Measurements from ENCODE around the gene LEMD3.

LEMD3 gene

GRCh38 chr12:65171870-65172269, 2.5 kb downstream of the LEMD3 start:
- Histone ChIP-seq H3K9me3 (ENCODE audit: control insufficient read depth, low read length) (no peaks in the 10 kb centered on the region), H3K4me3 (ENCODE audit: low read length) (no peak overlapping the region), H3K4me1 (ENCODE audit: control insufficient read depth, insufficient read depth, low read length) (peaks cover 18% of the 10 kb centered on the region), H3K27me3 (ENCODE audit: control insufficient read depth, insufficient read depth, low read length) (no peaks in the 10 kb centered on the region), H3K9ac (ENCODE audit: low read length) (no peak overlapping the region), H3K36me3 (ENCODE audit: control insufficient read depth, insufficient read depth, low read length) (no peaks in the 10 kb centered on the region)

GRCh38 chr12:65175385-65175784, 6.0 kb downstream of the LEMD3 start:
- Histone ChIP-seq H3K9me3 (ENCODE audit: control insufficient read depth, low read length) (no peaks in the 10 kb centered on the region), H3K9ac (ENCODE audit: low read length) (no peak overlapping the region), H3K4me1 (ENCODE audit: control insufficient read depth, insufficient read depth, low read length) (peaks cover 18% of the 10 kb centered on the region), H3K36me3 (ENCODE audit: control insufficient read depth, insufficient read depth, low read length) (no peaks in the 10 kb centered on the region), H3K27me3 (ENCODE audit: control insufficient read depth, insufficient read depth, low read length) (no peaks in the 10 kb centered on the region), H3K4me3 (ENCODE audit: low read length) (no peak overlapping the region)

GRCh38 chr12:65182012-65182739, 12.8 kb downstream of the LEMD3 start:
- Histone ChIP-seq H3K27me3 (ENCODE audit: control insufficient read depth, insufficient read depth, low read length) (no peaks in the 10 kb centered on the region), H3K4me3 (ENCODE audit: low read length) (no peak overlapping the region), H3K9me3 (ENCODE audit: control insufficient read depth, low read length) (no peaks in the 10 kb centered on the region), H3K4me1 (ENCODE audit: control insufficient read depth, insufficient read depth, low read length) (peaks cover 11% of the 10 kb centered on the region), H3K36me3 (ENCODE audit: control insufficient read depth, insufficient read depth, low read length) (no peaks in the 10 kb centered on the region), H3K9ac (ENCODE audit: low read length) (no peak overlapping the region)

GRCh38 chr12:65184176-65184857, 14.9 kb downstream of the LEMD3 start:
- Histone ChIP-seq H3K9me3 (ENCODE audit: control insufficient read depth, low read length) (no peaks in the 10 kb centered on the region), H3K4me1 (ENCODE audit: control insufficient read depth, insufficient read depth, low read length) (peaks cover 19% of the 10 kb centered on the region), H3K4me3 (ENCODE audit: low read length) (no peak overlapping the region), H3K27me3 (ENCODE audit: control insufficient read depth, insufficient read depth, low read length) (no peaks in the 10 kb centered on the region), H3K9ac (ENCODE audit: low read length) (no peak overlapping the region), H3K36me3 (ENCODE audit: control insufficient read depth, insufficient read depth, low read length) (no peaks in the 10 kb centered on the region)

- no peaks in the 10 kb centered on the region for H3K36me3 ChIP-seq (ENCODE audit: control insufficient read depth, insufficient read depth, low read length)
Measured at GRCh38 chr12:65184858-65185229, 15.5 kb downstream of the LEMD3 start.

GRCh38 chr12:65187665-65188064, 18.3 kb downstream of the LEMD3 start:
- no peaks in the 10 kb centered on the region for H3K9me3 ChIP-seq (ENCODE audit: control insufficient read depth, low read length)
- H3K9ac ChIP-seq (ENCODE audit: low read length): no peak overlapping the region
- H3K4me1 ChIP-seq (ENCODE audit: control insufficient read depth, insufficient read depth, low read length): peaks cover 9% of the 10 kb centered on the region
- H3K36me3 ChIP-seq (ENCODE audit: control insufficient read depth, insufficient read depth, low read length): no peaks in the 10 kb centered on the region
- no peaks in the 10 kb centered on the region for H3K27me3 ChIP-seq (ENCODE audit: control insufficient read depth, insufficient read depth, low read length)
- H3K4me3 ChIP-seq (ENCODE audit: low read length): no peak overlapping the region

More at GRCh38 chr12:65184858-65185229, 15.5 kb downstream of the LEMD3 start:
- Histone ChIP-seq H3K9ac (ENCODE audit: low read length) (no peak overlapping the region), H3K4me3 (ENCODE audit: low read length) (no peak overlapping the region), H3K9me3 (ENCODE audit: control insufficient read depth, low read length) (no peaks in the 10 kb centered on the region), H3K4me1 (ENCODE audit: control insufficient read depth, insufficient read depth, low read length) (peaks cover 19% of the 10 kb centered on the region), H3K27me3 (ENCODE audit: control insufficient read depth, insufficient read depth, low read length) (no peaks in the 10 kb centered on the region)

- H3K9ac ChIP-seq (ENCODE audit: low read length): no peak overlapping the region
- H3K4me3 ChIP-seq (ENCODE audit: low read length): no peak overlapping the region
- H3K4me1 ChIP-seq (ENCODE audit: control insufficient read depth, insufficient read depth, low read length): peaks cover 12% of the 10 kb centered on the region
- no peaks in the 10 kb centered on the region for H3K27me3 ChIP-seq (ENCODE audit: control insufficient read depth, insufficient read depth, low read length)
- H3K36me3 ChIP-seq (ENCODE audit: control insufficient read depth, insufficient read depth, low read length): no peaks in the 10 kb centered on the region
- no peaks in the 10 kb centered on the region for H3K9me3 ChIP-seq (ENCODE audit: control insufficient read depth, low read length)
Measured at GRCh38 chr12:65188179-65188701, 18.9 kb downstream of the LEMD3 start.

- H3K9me3 ChIP-seq (ENCODE audit: control insufficient read depth, low read length): no peaks in the 10 kb centered on the region
- H3K9ac ChIP-seq (ENCODE audit: low read length): no peak overlapping the region
- no peak overlapping the region for H3K4me3 ChIP-seq (ENCODE audit: low read length)
- H3K36me3 ChIP-seq (ENCODE audit: control insufficient read depth, insufficient read depth, low read length): no peaks in the 10 kb centered on the region
- peaks cover 14% of the 10 kb centered on the region for H3K4me1 ChIP-seq (ENCODE audit: control insufficient read depth, insufficient read depth, low read length)
- H3K27me3 ChIP-seq (ENCODE audit: control insufficient read depth, insufficient read depth, low read length): no peaks in the 10 kb centered on the region
Measured at GRCh38 chr12:65189028-65189718, 19.8 kb downstream of the LEMD3 start.

GRCh38 chr12:65192963-65193516, 23.7 kb downstream of the LEMD3 start:
- H3K27me3 ChIP-seq (ENCODE audit: control insufficient read depth, insufficient read depth, low read length): no peaks in the 10 kb centered on the region
- no peak overlapping the region for H3K4me3 ChIP-seq (ENCODE audit: low read length)
- no peaks in the 10 kb centered on the region for H3K9me3 ChIP-seq (ENCODE audit: control insufficient read depth, low read length)
- no peak overlapping the region for H3K9ac ChIP-seq (ENCODE audit: low read length)
- no peaks in the 10 kb centered on the region for H3K36me3 ChIP-seq (ENCODE audit: control insufficient read depth, insufficient read depth, low read length)
- H3K4me1 ChIP-seq (ENCODE audit: control insufficient read depth, insufficient read depth, low read length): peaks cover 6% of the 10 kb centered on the region

- H3K4me1 ChIP-seq (ENCODE audit: control insufficient read depth, insufficient read depth, low read length): peaks cover 6% of the 10 kb centered on the region
- H3K9me3 ChIP-seq (ENCODE audit: control insufficient read depth, low read length): no peaks in the 10 kb centered on the region
- H3K4me3 ChIP-seq (ENCODE audit: low read length): no peak overlapping the region
- H3K9ac ChIP-seq (ENCODE audit: low read length): no peak overlapping the region
- no peaks in the 10 kb centered on the region for H3K27me3 ChIP-seq (ENCODE audit: control insufficient read depth, insufficient read depth, low read length)
- no peaks in the 10 kb centered on the region for H3K36me3 ChIP-seq (ENCODE audit: control insufficient read depth, insufficient read depth, low read length)
Measured at GRCh38 chr12:65194949-65195348, 25.6 kb downstream of the LEMD3 start.

- no peaks in the 10 kb centered on the region for H3K36me3 ChIP-seq (ENCODE audit: control insufficient read depth, insufficient read depth, low read length)
- H3K9ac ChIP-seq (ENCODE audit: low read length): no peak overlapping the region
- H3K4me1 ChIP-seq (ENCODE audit: control insufficient read depth, insufficient read depth, low read length): peaks cover 6% of the 10 kb centered on the region
- no peaks in the 10 kb centered on the region for H3K9me3 ChIP-seq (ENCODE audit: control insufficient read depth, low read length)
- H3K27me3 ChIP-seq (ENCODE audit: control insufficient read depth, insufficient read depth, low read length): no peaks in the 10 kb centered on the region
- no peak overlapping the region for H3K4me3 ChIP-seq (ENCODE audit: low read length)
Measured at GRCh38 chr12:65195387-65196055, 26.1 kb downstream of the LEMD3 start.
